Activated T-cell treated with anti-CD3 and anti-CD28 coated beads, Interleukin-2, amount 50 U/mL, for 4 hours (primary cell): ENCODE results near the gene WFDC9. TPM values are rescaled to one million over a fixed set of nuclear protein-coding genes. Genes with fewer than 3 reads are reported as not detected.
A peak's percentile ranks its signal among the peaks of the same experiment; 100 is the strongest.
"Not testable (repeated sequence)": the region's sequence is repeated elsewhere in the genome, so short reads cannot be mapped to it uniquely, and the experiment has no call there.

ENCODE experiments used
- ATAC-seq, 2 donors: fragments of 200-7000 bp; cut with Tn5 transposase; one replicate each; pipeline ENCODE4 v1.10.0; 2021
- DNase-seq: peaks from one replicate; pipeline ENCODE4 v3.0.0-alpha.2; 2020
- H3K27me3 Mint-ChIP-seq: one replicate; pipeline ENCODE4 v1.8.0; 2021; ENCODE audit warnings: low read depth, mixed read lengths
- H3K36me3 Mint-ChIP-seq: one replicate; pipeline ENCODE4 v1.8.0; 2022; ENCODE audit warnings: mixed read lengths; ENCODE audit not compliant: insufficient read depth
- H3K4me1 Mint-ChIP-seq: one replicate; pipeline ENCODE4 v1.8.0; 2021; ENCODE audit warnings: low read depth, mixed read lengths
- H3K4me3 Mint-ChIP-seq: one replicate; pipeline ENCODE4 v1.8.0; 2021; ENCODE audit warnings: mild to moderate bottlenecking, moderate library complexity, mixed read lengths
- H3K9me3 Mint-ChIP-seq: one replicate; pipeline ENCODE4 v1.8.0; 2021; ENCODE audit warnings: mixed read lengths
- total RNA-seq, 3 donors: library from RNA; stranded (reverse); gene quantifications; one replicate each; pipeline ENCODE4 v1.2.1, GENCODE V29; 2021

WFDC9 gene
- not detected for total RNA-seq

GRCh38 chr20:45631184-45631583 is at the start of gene WFDC9:
Gene WFDC9, minus strand, starts transcription at chr20:45631284. Its CDS starts 21,103 bp downstream, at chr20:45610181.
- H3K4me3 Mint-ChIP-seq: no peak within 1 kb of the TSS
- no peak for DNase-seq
- no peaks in the 10 kb centered on the region for H3K9me3 Mint-ChIP-seq
- no peak for ATAC-seq
- peaks cover 3% of the 10 kb centered on the region for H3K4me1 Mint-ChIP-seq
- peaks cover 39% of the 10 kb centered on the region for H3K27me3 Mint-ChIP-seq
- no peaks in the 10 kb centered on the region for H3K36me3 Mint-ChIP-seq

- no peak for DNase-seq
- peaks cover 3% of the 10 kb centered on the region for H3K36me3 Mint-ChIP-seq
- no peaks in the 10 kb centered on the region for H3K4me1 Mint-ChIP-seq
- no peak for ATAC-seq
- peaks cover 39% of the 10 kb centered on the region for H3K9me3 Mint-ChIP-seq
- H3K4me3 Mint-ChIP-seq: no peak overlapping the region
- H3K27me3 Mint-ChIP-seq: peaks cover 9% of the 10 kb centered on the region
Measured at GRCh38 chr20:45679650-45680049, 48.6 kb upstream of the WFDC9 start.

GRCh38 chr20:45672765-45673164 is 41.7 kb upstream of the WFDC9 start:
- DNase-seq: no peak
- no peak for ATAC-seq
- Mint-ChIP-seq H3K4me3 (no peak overlapping the region), H3K36me3 (no peaks in the 10 kb centered on the region), H3K4me1 (no peaks in the 10 kb centered on the region), H3K27me3 (peaks cover 15% of the 10 kb centered on the region), H3K9me3 (peaks cover 22% of the 10 kb centered on the region)

GRCh38 chr20:45670139-45670538 is 39.1 kb upstream of the WFDC9 start, which contains the start of gene WFDC11:
Gene WFDC11, minus strand, starts transcription at chr20:45670239. Its CDS starts 19,639 bp downstream, at chr20:45650600.
- H3K9me3 Mint-ChIP-seq: peaks cover 4% of the 10 kb centered on the region
- no peak within 1 kb of the TSS for H3K4me3 Mint-ChIP-seq
- ATAC-seq: no peak
- H3K27me3 Mint-ChIP-seq: peaks cover 26% of the 10 kb centered on the region
- no peaks in the 10 kb centered on the region for H3K4me1 Mint-ChIP-seq
- no peak for DNase-seq
- H3K36me3 Mint-ChIP-seq: peaks cover 2% of the 10 kb centered on the region

GRCh38 chr20:45657038-45657437 is 26.0 kb upstream of the WFDC9 start:
- ATAC-seq, H3K4me3 Mint-ChIP-seq, H3K36me3 Mint-ChIP-seq, DNase-seq, H3K4me1 Mint-ChIP-seq, H3K9me3 Mint-ChIP-seq: not testable (repeated sequence)
- H3K27me3 Mint-ChIP-seq: peaks cover 10% of the 10 kb centered on the region

GRCh38 chr20:45651726-45652125 is 20.6 kb upstream of the WFDC9 start:
- not testable (repeated sequence) for H3K9me3 Mint-ChIP-seq, H3K36me3 Mint-ChIP-seq, H3K4me1 Mint-ChIP-seq, ATAC-seq, H3K4me3 Mint-ChIP-seq, DNase-seq
- H3K27me3 Mint-ChIP-seq: peaks cover 19% of the 10 kb centered on the region

- Mint-ChIP-seq H3K9me3 (no peaks in the 10 kb centered on the region), H3K27me3 (peaks cover 10% of the 10 kb centered on the region), H3K36me3 (no peaks in the 10 kb centered on the region), H3K4me1 (no peaks in the 10 kb centered on the region), H3K4me3 (no peak overlapping the region)
- no peak for ATAC-seq
- DNase-seq: no peak
Measured at GRCh38 chr20:45649312-45649863, 18.3 kb upstream of the WFDC9 start.

- Mint-ChIP-seq H3K4me3 (no peak overlapping the region), H3K36me3 (no peaks in the 10 kb centered on the region), H3K27me3 (peaks cover 11% of the 10 kb centered on the region), H3K4me1 (no peaks in the 10 kb centered on the region), H3K9me3 (no peaks in the 10 kb centered on the region)
- no peak for DNase-seq
- ATAC-seq: no peak
Measured at GRCh38 chr20:45647441-45648050, 16.5 kb upstream of the WFDC9 start.

GRCh38 chr20:45646875-45647274 is 15.8 kb upstream of the WFDC9 start:
- Mint-ChIP-seq H3K36me3 (no peaks in the 10 kb centered on the region), H3K27me3 (peaks cover 11% of the 10 kb centered on the region), H3K9me3 (no peaks in the 10 kb centered on the region), H3K4me3 (no peak overlapping the region), H3K4me1 (no peaks in the 10 kb centered on the region)
- ATAC-seq (no peak), DNase-seq (no peak)

GRCh38 chr20:45645869-45646268 is 14.8 kb upstream of the WFDC9 start:
- not testable (repeated sequence) for H3K9me3 Mint-ChIP-seq

GRCh38 chr20:45641076-45641475 is 10.0 kb upstream of the WFDC9 start:
- not testable (repeated sequence) for H3K27me3 Mint-ChIP-seq, ATAC-seq, DNase-seq, H3K4me1 Mint-ChIP-seq, H3K36me3 Mint-ChIP-seq, H3K9me3 Mint-ChIP-seq, H3K4me3 Mint-ChIP-seq

More at GRCh38 chr20:45645869-45646268, 14.8 kb upstream of the WFDC9 start:
- H3K4me1 Mint-ChIP-seq, H3K36me3 Mint-ChIP-seq, H3K27me3 Mint-ChIP-seq, ATAC-seq, DNase-seq, H3K4me3 Mint-ChIP-seq: not testable (repeated sequence)

- Mint-ChIP-seq H3K4me1 (no peaks in the 10 kb centered on the region), H3K4me3 (no peak overlapping the region), H3K9me3 (no peaks in the 10 kb centered on the region), H3K36me3 (no peaks in the 10 kb centered on the region), H3K27me3 (peaks cover 3% of the 10 kb centered on the region)
- DNase-seq: no peak
- ATAC-seq: no peak
Measured at GRCh38 chr20:45639687-45640086, 8.6 kb upstream of the WFDC9 start.

GRCh38 chr20:45636513-45636912 is 5.4 kb upstream of the WFDC9 start:
- Mint-ChIP-seq H3K4me1 (no peaks in the 10 kb centered on the region), H3K36me3 (no peaks in the 10 kb centered on the region), H3K9me3 (no peaks in the 10 kb centered on the region)

GRCh38 chr20:45630371-45630770 is 713 bp downstream of the WFDC9 start:
- ATAC-seq (no peak), DNase-seq (no peak)
- Mint-ChIP-seq H3K4me3 (no peak overlapping the region), H3K4me1 (peaks cover 3% of the 10 kb centered on the region), H3K9me3 (no peaks in the 10 kb centered on the region), H3K36me3 (no peaks in the 10 kb centered on the region), H3K27me3 (peaks cover 39% of the 10 kb centered on the region)

More at GRCh38 chr20:45636513-45636912, 5.4 kb upstream of the WFDC9 start:
- DNase-seq (no peak), ATAC-seq (no peak)
- Mint-ChIP-seq H3K4me3 (no peak overlapping the region), H3K27me3 (peaks cover 13% of the 10 kb centered on the region)

- ATAC-seq: peak; percentile 78 to 88
- H3K27me3 Mint-ChIP-seq: peaks cover 42% of the 10 kb centered on the region
- no peaks in the 10 kb centered on the region for H3K9me3 Mint-ChIP-seq
Measured at GRCh38 chr20:45629496-45630100, 1.5 kb downstream of the WFDC9 start, which contains the start of gene WFDC10A. Gene WFDC10A, plus strand, starts transcription at chr20:45629739. Its CDS starts 75 bp downstream, at chr20:45629814.

More at GRCh38 chr20:45629496-45630100, 1.5 kb downstream of the WFDC9 start, which contains the start of gene WFDC10A:
- no peak within 1 kb of the TSS for H3K4me3 Mint-ChIP-seq
- no peak for DNase-seq
- H3K4me1 Mint-ChIP-seq: peaks cover 3% of the 10 kb centered on the region
- no peaks in the 10 kb centered on the region for H3K36me3 Mint-ChIP-seq
